ENCODE measurements around the gene ARHGAP26. TPM values are rescaled to one million over a fixed set of nuclear protein-coding genes. Genes with fewer than 3 reads are reported as not detected.

The ARHGAP26 gene
- total RNA-seq, 1 donor from 2014 or later, result 42.1 TPM

DNA sequence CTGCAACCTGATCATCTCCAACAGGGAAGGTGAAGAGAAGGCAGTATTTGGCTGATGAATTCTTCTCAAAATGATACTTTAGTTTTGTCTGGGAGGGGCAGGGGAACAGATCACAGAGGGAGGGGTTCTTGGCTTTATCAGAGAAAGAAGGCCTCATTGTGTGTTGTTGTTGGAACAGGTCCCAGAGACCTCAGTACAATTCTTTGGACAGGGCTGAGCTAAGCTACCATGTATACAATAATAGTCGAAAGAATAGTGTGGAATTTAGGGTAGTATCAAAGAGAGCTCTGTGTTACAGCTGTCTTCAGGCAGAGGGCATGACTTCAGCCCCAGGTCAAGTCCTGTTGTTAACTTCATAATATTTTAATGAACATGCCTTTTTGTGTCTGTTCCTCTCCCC, 39.9 kb downstream of the ARHGAP26 start:
- Histone ChIP-seq H3K27ac (no peak overlapping the region), H3K36me3 (no peaks in the 10 kb centered on the region), H3K4me1 (peaks cover 76% of the 10 kb centered on the region), H3K27me3 (ENCODE audit: low read depth) (no peaks in the 10 kb centered on the region), H3K4me3 (no peak overlapping the region), H3K9me3 (no peaks in the 10 kb centered on the region)
- no peak for ATAC-seq
- TF ChIP-seq, protein P1, sequence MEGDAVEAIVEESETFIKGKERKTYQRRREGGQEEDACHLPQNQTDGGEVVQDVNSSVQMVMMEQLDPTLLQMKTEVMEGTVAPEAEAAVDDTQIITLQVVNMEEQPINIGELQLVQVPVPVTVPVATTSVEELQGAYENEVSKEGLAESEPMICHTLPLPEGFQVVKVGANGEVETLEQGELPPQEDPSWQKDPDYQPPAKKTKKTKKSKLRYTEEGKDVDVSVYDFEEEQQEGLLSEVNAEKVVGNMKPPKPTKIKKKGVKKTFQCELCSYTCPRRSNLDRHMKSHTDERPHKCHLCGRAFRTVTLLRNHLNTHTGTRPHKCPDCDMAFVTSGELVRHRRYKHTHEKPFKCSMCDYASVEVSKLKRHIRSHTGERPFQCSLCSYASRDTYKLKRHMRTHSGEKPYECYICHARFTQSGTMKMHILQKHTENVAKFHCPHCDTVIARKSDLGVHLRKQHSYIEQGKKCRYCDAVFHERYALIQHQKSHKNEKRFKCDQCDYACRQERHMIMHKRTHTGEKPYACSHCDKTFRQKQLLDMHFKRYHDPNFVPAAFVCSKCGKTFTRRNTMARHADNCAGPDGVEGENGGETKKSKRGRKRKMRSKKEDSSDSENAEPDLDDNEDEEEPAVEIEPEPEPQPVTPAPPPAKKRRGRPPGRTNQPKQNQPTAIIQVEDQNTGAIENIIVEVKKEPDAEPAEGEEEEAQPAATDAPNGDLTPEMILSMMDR (IDR thresholded peaks at IDR 0.05), result no peak
- intact Hi-C loops (cut with DNase I), result no loop called here
- no peak for DNase-seq

DNA sequence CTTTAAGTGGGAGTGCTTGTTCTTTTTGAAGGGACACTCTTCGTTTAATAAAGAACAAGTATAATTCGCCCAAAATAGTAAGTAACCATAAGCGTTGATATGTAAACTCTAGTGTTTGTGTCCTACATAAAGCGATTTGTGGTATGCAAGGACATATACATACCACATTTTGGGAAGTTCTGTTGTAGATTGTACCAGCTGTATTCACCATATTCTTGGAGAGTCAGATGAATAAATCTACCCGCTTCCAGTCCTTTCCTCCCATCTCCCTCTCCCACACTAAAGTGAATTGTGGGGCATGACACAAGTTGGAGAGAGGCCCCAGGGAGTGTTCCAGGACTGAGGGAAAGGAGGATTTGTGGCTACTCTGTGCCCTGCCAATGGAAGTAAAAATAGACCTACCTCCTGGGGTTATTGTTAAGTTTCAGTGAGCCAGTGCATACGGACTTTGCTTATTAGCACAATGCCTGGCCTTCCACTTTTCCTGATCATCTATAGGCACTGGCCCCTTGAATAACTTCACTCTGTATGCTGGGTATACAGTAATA, 40.6 kb downstream of the ARHGAP26 start:
- Histone ChIP-seq H3K4me1 (peaks cover 83% of the 10 kb centered on the region), H3K4me3 (no peak overlapping the region), H3K27me3 (ENCODE audit: low read depth) (no peaks in the 10 kb centered on the region), H3K27ac (no peak overlapping the region), H3K36me3 (no peaks in the 10 kb centered on the region), H3K9me3 (no peaks in the 10 kb centered on the region)
- TF ChIP-seq, protein P1 (IDR thresholded peaks at IDR 0.05), result no peak
- DNase-seq (no peak), ATAC-seq (no peak)
- intact Hi-C loops (cut with DNase I), result no loop called here

DNA sequence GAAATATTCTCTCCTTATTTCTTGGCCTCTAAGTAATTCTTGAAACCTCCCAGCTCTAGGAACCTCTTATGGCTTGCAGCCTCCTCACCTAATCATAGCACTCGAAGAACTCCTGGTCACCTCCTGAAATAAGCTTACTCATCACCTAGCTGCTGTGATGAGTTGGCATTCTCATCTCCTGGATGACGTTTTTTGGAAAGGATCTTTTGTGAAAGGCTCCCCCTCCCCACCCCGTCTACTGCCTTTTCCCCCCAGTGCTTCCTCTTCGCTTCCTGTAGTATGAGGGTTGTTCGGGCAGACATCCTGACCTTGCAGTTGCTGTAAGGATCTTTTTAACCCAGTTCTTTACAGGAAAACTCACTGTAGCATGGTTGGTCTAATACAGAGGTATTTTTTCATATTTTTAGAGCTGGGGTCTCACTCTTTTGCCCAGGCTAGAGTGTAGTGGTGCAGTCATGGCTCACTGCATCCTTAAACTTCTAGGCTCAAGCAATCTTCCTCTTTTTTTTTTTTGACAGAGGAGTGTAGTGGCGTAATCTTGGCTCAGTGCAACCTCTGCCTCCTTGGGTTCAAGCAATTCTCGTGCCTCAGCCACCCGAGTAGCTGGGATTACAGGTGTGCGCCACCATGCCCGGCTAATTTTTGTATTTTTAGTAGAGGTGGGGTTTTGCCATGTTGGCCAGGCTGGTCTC, 41.8 kb downstream of the ARHGAP26 start:
- H3K27me3 ChIP-seq (ENCODE audit: low read depth), result no peaks in the 10 kb centered on the region
- H3K9me3 ChIP-seq, result no peaks in the 10 kb centered on the region
- ATAC-seq, result no peak
- intact Hi-C loops (cut with DNase I), result no loop called here
- no peak for DNase-seq
- H3K27ac ChIP-seq, result no peak overlapping the region
- no peaks in the 10 kb centered on the region for H3K36me3 ChIP-seq
- no peak overlapping the region for H3K4me3 ChIP-seq
- TF ChIP-seq, protein P1 (IDR thresholded peaks at IDR 0.05), result no peak
- peaks cover 90% of the 10 kb centered on the region for H3K4me1 ChIP-seq

DNA sequence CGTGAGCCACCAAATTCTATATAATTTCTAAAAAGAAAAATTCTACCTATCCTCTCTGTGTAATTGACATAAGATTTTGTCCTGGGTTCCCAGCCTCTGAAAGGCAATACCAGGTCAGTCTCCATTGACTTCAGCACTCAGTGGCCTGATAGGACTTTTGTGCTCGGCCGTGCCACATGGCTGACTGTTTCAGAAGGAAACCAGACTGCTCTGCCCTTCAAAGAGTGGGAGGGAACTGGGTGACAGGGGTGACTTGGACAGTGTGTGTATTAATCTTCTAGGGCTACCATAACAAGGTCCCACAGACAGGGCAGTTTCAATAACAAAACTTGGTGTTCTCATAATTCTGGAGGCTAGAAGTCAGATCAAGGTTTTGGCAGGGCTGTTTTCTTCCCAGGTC, 43.0 kb downstream of the ARHGAP26 start:
- ATAC-seq, result no peak
- peaks cover 95% of the 10 kb centered on the region for H3K4me1 ChIP-seq
- TF ChIP-seq, protein P1 (IDR thresholded peaks at IDR 0.05), result no peak
- peak overlapping the region; percentile 68 for H3K27ac ChIP-seq
- H3K4me3 ChIP-seq, result no peak overlapping the region
- H3K27me3 ChIP-seq (ENCODE audit: low read depth), result no peaks in the 10 kb centered on the region
- no peak for DNase-seq
- intact Hi-C loops (cut with DNase I), result no loop called here
- H3K9me3 ChIP-seq, result no peaks in the 10 kb centered on the region
- no peaks in the 10 kb centered on the region for H3K36me3 ChIP-seq

DNA sequence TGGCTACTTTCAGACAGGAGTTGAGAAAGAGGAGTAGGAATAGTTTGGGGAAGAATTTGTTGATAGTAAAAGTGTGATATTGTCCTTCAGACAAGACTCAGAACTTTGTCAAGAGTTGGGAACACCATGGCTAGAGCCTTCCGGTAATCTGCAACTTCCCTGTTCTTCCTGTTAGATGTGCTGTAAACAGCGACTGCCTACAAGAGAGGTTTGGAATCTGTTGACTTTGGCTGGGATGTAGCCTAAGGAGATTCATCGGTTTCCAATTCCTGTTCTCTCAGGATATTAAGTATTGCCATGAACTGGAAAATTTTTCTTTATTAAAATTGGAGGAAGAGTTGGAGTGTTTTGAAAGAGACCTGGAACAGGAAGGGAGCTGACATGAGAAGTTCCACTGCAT, 43.9 kb downstream of the ARHGAP26 start:
- TF ChIP-seq, protein P1 (IDR thresholded peaks at IDR 0.05), result no peak
- ATAC-seq, result no peak
- intact Hi-C loops (cut with DNase I), result no loop called here
- Histone ChIP-seq H3K9me3 (no peaks in the 10 kb centered on the region), H3K4me1 (peaks cover 95% of the 10 kb centered on the region), H3K27me3 (ENCODE audit: low read depth) (no peaks in the 10 kb centered on the region), H3K27ac (peak overlapping the region; percentile 68), H3K4me3 (no peak overlapping the region), H3K36me3 (no peaks in the 10 kb centered on the region)
- no peak for DNase-seq
